Dedifferentiated amniotic fluid mesenchymal stem cell (primary cell): ENCODE results near the gene LRRC51.
A peak's percentile ranks its signal among the peaks of the same experiment; 100 is the strongest.

ENCODE experiments used
- DNase-seq: peaks from one replicate; pipeline ENCODE4 v3.0.0-alpha.2; 2016; ENCODE audit errors: extremely low spot score

Gene LRRC51, protein sequence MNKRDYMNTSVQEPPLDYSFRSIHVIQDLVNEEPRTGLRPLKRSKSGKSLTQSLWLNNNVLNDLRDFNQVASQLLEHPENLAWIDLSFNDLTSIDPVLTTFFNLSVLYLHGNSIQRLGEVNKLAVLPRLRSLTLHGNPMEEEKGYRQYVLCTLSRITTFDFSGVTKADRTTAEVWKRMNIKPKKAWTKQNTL

DNA sequence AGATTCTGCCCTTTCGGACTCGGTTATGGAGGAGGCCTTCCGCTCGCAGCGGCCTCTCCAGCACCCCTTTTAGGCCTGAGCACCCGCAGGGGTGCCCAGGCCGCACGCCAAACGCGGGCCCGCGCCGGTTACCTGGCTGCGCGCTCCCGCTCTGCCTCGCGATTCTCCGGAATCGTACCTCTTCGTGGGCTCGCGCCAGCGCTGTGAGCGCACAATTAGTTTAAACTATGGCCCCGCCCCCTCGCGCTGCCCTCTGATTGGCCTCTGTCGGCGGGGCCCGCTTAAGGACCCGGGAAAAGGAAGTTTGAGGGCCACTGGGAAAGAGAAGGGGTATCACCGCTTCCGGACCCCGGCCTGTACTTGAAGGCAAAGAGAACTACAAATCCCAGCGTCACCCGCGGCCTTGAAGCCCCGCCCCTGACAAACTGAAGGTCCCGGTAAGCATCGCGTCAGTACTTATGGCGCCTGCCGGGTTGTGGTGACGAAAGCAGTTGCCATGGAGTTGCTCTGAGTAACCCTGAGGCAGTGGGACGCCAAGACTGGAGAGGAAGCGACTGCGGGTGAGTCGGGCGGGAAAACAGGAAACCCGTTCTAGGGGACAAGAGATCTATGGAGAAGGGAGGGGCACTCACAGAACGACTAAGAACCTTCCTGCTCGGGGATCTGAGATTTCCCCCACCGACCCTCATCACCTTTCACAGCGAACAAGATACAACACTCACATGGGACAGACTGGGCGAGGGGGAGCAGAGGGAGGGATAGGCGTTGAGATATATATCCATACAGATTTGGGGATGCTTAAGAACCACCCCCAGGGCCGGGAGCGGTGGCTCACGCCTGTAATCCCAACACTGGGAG is at the start of gene LRRC51, which contains the start of gene NUMA1:
Gene LRRC51 (plus strand): TSS at position 525 of the 858 bp plus-strand sequence. CDS start 8,234 bp downstream, outside the sequence.
Gene NUMA1 (minus strand): TSS at position 217 of the 858 bp plus-strand sequence. CDS start 44,599 bp downstream, outside the sequence.
- DNase-seq = peak; percentile 100

DNA sequence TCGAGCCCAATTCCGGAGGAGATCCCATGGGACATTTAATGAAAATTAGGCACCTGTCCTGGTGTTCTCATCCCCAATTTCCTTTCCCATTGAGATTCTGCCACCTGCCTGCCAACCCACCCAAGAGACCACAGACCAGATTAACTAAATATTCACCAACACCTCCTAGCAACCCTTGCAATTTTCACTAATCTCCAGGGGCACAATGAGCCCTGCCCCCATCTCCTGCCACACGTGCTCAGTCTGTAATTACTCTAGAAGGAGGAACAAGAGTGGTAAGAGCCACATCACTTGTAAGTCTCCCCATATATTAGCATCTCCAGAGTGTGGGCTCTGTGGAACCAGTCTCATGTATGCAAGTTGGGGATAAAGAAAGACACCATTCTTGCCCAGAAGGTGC is 44.0 kb upstream of the LRRC51 start:
- no peak for DNase-seq

DNA sequence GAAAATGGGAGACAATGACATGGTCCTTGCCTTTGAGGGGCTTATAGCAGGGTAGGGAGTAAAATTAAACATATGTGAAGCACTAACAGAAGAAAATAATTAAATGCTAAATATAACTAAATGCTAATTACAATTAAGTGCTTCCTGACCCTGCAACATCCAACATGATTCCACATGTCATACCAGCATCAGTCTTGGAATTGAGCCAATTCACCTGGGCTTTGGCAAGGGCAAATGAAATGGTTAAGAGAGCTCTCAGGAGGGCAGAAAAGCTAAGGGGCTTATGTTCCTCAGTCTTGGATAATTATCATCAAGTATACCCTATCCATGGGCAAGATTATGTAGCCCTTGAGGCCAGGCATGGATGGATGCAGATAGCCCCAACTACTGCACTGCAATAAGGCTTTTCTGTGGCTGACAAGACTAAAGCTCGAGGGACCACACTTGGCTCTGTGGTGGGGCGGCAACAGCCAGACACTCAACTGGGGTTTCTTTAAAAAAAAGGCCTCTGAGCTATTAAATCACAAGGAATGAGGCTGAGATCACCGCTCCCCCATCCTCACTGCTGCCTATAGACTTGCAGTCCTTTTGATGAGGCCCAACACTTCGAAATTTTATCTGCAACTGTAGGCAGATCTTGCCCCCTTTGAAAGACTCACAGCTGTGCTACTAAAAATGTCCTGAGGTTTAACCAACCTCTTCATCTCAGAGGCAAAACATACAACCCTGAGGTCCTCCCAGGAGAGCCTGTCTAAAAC is 42.9 kb upstream of the LRRC51 start:
- DNase-seq = peak; percentile 19

DNA sequence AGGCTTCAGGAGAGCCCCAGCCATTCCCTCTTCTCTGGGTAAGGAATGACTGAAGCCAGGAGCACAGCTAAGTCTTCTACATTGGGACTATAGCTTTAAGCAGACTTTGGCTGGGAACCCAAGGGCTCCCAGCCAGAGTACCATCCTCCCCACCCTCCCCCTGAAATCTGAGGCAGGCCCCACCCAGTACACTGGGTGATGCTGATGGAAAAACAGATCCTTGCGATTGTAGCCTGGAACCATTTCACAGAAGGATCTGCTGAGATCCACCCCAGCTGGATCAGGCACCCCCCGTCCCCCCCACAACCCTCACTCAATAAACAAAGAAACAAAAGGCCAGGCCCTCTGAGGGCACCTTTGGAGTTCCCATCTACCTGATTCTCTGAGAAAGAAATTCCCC is 42.2 kb upstream of the LRRC51 start:
- peak; percentile 81 for DNase-seq

DNA sequence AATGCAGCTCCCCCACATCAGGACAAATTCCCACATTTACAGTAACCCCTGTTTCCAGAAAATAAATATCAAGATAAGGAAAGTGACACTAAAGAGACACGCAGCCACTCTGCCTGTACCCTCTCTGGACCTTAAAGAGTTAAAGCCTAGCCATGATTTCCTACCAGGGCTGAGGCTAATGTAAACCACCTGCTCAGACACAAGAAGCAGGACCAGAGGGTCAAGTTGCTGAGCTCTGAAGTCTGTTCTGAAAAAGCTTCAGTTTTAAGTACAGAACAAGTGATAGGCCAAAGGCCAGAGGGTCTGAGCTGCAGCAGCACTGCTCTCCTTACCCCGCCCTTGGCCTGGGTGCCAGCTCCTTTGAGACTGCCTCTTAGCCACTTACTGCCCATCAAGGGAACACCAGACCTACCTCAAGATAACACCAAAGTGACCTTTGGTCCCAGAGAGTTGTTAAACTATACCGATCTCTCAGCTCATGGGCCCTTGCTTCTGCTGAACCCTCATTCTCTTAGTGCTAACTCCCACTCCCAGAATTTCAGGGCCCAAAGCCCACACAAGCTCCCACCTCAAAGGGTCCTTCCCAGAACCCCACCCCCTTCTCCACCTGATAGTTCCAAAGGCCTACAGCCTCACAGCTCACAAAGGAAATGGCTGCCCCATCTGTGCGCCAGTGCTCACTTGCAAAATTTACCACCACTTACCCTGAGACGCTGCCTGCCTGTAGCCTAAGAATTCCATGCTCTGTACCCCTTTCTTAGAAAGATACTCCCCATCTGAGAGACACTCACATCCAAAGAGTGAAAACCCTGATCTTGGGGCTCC is 41.4 kb upstream of the LRRC51 start:
- peak; percentile 26 for DNase-seq

DNA sequence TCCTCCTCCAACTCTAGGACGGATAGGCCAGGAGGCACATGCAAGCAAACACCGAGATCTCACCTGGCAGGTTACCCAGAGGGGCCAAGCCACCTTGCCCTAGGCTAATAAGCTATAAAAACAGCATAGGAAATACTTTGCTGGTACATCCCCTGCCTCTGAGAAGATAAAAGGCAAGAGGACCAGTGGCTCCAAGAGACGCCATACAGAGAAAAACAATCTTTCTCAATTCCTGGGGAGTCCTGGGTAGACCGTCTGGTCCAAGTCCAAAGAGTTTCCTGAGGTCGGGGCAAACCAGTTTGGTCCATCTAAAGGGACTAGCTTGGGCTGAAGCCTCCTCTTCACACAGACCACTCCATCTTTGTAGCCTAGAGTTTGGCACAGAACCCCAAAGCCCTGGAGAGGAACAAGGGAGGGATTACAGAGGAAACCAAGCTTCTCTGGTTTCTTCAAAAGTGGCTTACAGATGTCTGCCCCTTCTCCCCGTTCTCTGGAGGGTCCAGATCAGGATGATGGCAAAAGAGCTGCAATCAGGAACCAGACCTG is 40.7 kb upstream of the LRRC51 start:
- no peak for DNase-seq

DNA sequence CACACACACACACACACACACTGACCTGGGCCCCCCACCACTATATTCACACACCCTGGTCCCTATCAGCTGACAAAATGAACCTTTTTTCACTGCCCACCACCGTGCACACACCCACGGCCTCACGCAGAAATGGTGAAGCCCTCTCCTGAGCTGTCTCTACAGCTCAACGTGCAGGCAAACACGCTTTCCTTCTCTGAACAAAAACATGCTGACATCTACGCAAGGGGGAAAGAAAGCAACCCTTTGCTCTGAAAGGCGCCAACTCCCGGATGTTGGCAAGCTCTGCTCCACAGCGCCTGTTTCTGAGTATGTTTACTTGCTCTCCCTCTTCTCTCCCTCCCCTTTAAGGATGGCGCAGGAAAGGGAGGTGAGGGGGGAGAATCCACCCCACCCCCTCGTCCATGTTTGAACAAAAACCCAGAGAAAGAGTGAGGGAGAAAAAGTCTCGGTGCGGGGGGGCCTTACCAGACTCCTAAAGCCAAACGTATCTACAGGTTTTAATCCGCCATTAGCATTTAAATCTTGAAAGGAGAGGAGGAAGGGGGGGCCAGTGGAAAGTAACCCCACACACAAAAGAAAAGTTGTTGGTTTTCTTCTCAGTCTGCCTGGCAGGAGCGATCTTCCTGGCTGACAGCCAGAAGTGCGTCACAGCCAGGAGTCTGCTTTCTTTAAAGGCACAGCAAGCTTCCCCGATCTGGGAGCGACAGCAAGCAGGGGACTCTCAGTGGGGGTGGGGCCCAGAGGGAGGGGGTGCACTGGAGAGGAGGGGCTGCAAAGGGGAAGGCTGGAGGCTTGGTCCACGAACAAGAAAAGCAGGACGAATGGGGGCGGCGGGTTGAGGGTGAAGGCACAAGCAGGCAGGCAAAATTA is 39.9 kb upstream of the LRRC51 start:
- peak; percentile 87 for DNase-seq

DNA sequence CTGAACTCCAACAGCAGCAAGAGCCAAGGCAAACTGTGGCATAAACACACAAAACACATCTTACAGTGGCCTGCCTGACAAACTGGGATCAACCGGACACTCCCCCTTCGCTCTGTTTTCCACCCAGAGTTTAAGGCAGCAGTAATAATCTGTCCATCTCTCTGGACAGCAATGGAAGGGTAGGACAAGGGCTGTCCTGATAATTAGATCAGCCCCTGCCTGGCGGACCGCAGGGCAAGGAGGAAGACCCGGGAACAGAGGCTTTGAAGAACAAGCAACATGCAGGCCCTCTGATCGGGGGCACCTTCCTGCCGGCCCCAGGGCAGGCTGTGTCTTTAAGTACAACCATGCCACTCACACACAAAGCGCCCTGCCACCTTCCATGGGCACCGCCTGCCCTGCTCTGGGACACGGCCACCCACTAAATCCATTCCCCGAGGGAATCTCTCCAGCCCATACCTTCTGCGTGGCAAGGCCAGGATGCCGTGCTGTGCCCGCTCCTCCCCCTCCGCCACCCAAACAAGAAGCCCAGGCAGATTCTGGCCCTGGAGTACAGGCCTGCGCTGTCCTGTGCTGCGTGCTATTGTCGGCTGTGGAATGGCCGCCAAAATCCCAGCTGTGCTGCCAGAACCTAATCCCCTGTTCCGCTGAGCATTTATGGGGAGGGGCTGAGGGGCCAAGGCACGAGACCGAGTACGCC is 39.1 kb upstream of the LRRC51 start:
- DNase-seq = peak; percentile 83

DNA sequence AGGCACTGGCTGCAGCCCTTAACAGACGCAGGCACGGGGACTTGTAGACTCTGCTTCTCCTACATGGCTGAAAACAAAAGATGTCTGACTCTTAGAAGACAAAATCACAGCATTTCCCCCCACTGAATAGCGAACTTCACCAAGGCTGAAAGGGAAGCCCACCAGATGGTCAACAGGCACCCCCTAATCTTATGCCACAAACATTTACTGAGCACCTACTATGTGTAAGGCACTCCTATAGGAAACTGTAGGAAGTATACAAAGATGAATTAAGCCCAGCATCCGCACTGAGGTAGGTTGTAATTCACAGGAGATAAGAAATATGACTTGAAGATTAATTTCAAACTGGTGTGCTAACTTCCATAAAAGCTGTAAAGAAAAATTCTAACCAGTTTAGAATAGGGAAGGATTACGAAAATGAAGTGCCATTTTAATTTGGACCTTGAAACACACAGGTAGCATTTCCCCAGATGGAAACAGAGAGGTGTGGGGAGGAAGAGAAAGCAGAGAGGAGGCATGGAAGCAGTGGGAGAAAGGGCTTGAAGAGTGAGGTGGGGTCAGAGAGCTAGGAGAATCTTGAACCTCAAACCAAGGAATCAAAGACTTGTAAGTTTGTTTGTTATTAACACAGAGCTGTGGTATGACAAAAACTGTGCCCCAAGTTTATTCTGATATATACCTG is 38.4 kb upstream of the LRRC51 start:
- DNase-seq = no peak

DNA sequence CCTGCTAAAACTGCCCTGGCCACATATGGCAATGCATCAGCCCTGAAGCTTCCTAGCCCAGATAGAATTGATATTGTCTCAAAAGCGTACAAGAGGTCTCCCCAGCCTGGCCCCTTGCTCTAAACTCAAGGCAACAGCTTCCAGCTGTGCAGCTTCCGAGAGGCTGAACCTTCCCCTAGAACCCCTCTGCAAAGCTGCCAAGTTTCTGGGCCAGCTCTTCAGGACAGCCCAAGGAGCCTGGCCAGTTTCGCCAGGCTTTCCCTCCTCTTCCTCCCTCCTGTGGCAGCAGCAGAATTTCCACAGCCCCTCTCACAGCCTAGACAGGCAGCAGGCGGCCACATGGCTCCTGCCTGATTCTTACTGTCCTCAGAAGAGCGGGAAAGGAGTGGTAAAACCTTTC is 34.8 kb upstream of the LRRC51 start:
- no peak for DNase-seq

DNA sequence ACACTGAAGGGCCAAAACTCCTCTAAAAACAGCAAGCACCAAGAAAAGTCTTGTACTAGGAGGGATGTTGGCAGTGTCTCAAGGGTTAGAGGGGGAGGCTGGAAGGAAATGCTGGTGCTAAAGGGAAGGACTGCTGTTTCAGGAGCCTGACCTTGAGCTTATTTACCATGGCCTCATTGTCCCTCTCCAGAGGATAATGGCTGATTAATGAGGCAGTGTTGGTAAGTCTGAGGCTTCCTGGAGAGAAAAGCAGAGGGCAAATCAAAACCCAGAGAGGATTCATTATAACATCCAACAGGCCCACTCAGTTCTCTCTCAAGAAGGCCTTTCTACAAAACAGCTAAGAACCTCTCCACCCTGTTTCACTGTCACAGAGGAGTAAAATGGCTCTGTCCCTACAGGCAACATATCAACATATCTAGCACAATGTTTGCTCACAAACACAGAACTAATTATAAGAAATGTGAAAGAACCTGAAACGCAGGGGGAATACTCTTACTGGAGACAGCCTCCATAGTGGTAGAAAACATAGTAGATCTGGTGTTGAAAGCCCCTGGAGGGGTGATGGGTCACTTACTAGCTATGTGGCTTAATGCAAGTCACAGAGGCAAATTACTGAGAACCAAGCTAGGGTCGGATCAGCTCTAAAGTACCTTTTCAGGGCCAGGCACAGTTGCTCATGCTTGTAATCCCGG is 31.7 kb upstream of the LRRC51 start:
- no peak for DNase-seq

DNA sequence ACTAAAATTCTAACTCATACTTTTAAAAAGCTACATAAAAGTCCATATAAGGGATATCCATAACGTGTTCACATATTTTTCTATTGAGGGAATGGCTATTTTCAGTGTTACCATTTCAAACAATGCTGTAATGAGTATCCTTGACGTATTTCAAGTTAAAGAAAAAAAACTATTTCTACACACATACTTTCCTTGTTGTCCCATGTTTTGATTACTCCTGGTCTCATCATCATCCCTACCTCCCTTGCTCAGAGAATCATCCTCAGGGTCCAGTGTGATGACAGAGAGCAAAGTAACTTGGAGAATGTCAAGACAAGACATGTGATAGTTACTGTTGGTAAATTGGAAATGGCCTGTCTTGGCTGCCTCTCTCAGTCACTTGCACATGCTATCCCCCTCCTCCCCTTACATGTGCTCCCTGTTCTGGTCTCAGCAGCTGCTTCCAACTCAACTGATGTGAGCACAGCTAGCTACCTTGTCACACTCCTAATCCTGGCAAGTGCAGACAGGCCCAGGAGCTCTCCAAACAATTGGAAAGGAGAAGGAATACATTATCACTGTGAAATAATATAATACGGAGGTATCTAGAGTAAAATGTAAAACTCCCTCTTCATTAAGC is 22.1 kb upstream of the LRRC51 start:
- peak; percentile 58 for DNase-seq

DNA sequence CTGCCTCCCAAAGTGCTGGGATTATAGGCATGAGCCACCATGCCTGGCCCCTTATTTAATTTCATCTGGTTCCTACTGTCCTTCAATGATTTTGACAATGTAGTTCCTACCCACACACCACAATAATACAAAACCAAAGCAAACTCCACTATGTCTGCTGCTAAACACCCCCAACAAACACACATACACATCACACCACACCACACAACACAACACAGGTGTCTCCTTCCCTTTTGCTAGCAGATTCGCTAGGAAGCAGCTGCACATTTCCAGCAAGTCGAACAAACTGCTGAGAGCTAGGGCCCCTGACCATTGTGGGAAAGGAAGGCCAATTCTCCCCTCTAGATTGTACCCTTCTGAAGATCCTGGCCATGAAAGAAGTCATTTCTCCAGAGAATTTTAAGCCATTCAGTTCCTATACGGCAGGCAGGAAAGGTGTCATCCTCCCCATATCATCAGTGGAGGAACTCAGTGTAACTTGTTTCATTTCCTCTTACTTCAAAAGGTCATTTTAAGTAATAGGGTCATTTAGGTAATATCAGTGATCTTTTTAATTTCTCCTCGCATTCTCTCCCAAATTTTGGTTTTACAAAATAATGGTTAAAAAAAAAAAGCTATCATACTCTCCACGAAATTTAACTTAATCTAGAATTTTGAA is 18.8 kb upstream of the LRRC51 start:
- no peak for DNase-seq

DNA sequence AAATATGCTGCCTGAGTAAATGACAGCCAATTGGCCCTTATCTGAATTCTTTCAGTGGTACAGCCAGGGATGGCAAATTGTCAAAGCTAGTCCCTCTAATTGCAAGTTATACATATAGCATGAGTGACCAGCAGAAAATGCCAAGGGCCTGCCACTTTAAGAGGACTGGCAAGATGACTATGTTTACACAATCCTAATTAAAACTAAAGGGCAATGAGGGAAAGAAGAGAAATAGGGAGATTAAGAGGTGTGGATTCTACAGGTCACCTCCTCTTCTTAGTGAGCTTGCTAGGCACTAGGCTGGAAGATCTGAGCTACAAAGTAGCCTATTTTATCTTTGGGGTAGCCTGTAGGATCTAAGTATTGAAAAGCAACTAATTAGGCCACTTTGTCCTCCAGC is 13.8 kb upstream of the LRRC51 start:
- DNase-seq = no peak

DNA sequence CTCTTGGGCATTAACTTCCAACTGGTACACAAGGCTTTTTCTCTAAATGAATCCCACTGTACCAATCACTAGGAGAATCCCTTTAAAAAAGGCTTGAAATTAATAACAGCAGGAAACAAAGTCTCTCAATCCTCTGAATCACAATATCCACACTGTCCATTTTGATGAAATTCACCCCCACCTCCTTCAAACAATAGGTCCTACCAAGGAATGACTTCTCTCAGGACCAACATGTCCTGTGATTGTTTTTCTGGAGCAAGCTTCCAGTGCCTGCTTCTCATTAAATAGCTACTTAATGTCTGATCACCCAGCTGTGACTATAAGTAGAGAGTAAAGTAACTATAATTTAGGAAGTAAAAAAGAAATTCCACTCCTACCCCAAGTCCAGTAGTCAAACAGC is 13.4 kb upstream of the LRRC51 start:
- no peak for DNase-seq

DNA sequence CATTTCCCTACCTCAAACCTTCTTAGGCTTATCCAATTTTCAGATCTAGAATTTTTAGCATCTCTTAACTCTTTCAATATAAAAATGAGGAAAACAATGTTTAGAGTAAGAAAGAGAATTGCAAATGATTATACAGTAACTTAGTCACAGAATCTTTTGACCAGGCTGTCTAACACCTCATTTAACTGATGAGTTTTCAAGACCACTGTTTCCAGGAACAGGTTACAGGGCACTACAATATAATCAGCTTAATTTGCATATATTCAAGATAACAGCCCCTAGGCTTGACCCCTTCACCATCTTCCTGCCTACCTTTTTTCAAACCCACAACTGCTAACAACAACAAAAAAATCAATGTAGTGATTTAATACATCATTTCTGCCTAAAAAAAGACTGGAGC is 13.0 kb upstream of the LRRC51 start:
- DNase-seq = no peak

DNA sequence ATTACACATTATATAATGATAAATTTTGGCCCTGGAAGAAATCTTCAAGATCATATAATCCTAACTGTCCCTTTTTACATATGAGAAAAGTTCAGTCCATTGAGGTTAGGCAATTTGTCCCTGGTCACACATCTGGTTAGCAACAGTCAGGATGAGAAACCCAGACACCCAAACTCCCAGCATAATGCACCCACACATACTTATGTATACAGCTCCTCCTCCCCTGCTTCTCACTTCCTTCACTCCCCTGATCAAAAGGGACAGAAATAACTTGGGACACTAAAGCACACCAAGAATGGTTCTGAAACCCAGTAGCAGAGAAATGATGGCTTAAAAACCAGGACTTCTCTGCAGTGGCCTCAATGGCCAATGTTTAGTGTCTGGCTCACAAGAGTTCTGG is 11.4 kb upstream of the LRRC51 start:
- DNase-seq = peak; percentile 23
